Left lung (tissue), 10 donors: ENCODE measurements around the gene JAZF1. TPM values are rescaled to one million over a fixed set of nuclear protein-coding genes. Genes with fewer than 3 reads are reported as not detected.

Source experiments
- ATAC-seq: fragments of 200-7000 bp; cut with Tn5 transposase; one replicate; pipeline ENCODE4 v1.9.1; 2020; ENCODE audit warnings: moderate library complexity
- DNase-seq, 4 donors: peaks; one replicate each; pipeline ENCODE4 v3.0.0-alpha.2; 2013 to 2020
- H3K27ac ChIP-seq, 2 donors: fragments of 200-600 bp; sonication (generic) in 1 of 2; one replicate each; pipeline versions ENCODE4 v1.5.0 to v1.8.0; 2020 to 2021
- H3K27me3 ChIP-seq, 2 donors: fragments of 200-600 bp; sonication (generic) in 1 of 2; one replicate each; pipeline versions ENCODE4 v1.5.0 to v1.8.0; 2020 to 2021
- H3K36me3 ChIP-seq, 2 donors: fragments of 200-600 bp; sonication (generic) in 1 of 2; one replicate each; pipeline versions ENCODE4 v1.5.0 to v1.8.0; 2020 to 2021
- H3K4me1 ChIP-seq, 2 donors: fragments of 200-600 bp; one replicate each; pipeline ENCODE4 v1.8.0; 2021
- H3K4me3 ChIP-seq, 2 donors: fragments of 200-600 bp; sonication (generic) in 1 of 2; one replicate each; pipeline versions ENCODE4 v1.5.0 to v1.8.0; 2020 to 2021; ENCODE audit warnings: mild to moderate bottlenecking in 1 of 2
- H3K9me3 ChIP-seq, 2 donors: fragments of 200-600 bp; sonication (generic) in 1 of 2; one replicate each; pipeline versions ENCODE4 v1.5.0 to v1.8.0; 2020 to 2021
- CTCF ChIP-seq, 2 donors: fragments of 200-600 bp; sonication (generic) in 1 of 2; IDR thresholded peaks; one replicate each; pipeline versions ENCODE4 v1.5.0 to v1.8.0; 2021; ENCODE audit warnings: antibody characterized with exemption in 2 of 2
- intact Hi-C, 2 donors: fragments of 100-400 bp; cut with DNase I; formaldehyde crosslinking; loops; one replicate each; pipeline versions ENCODE4 v1.11.2 to v1.14.2; 2022
- polyA plus RNA-seq, 6 donors: library from polyadenylated mRNA; unstranded; fragments of 120-200 nt; gene quantifications; one replicate each; pipeline ENCODE4 v1.2.1, GENCODE V29; 2013; ENCODE audit not compliant: insufficient read length in 6 of 6
- total RNA-seq, 2 donors: library from RNA; stranded (reverse); fragmentation: NEBNext Ultra II Directional; extraction: Animal tissue kit (Norgen Biotek cat#: 25700); gene quantifications; one replicate each; pipeline ENCODE4 v1.2.1, GENCODE V29; 2021
- donor health status: DM: no; HTN: yes; CAD: no.
- donor health status: DM: no; HTN: no; CAD: no.

JAZF1 gene
- total and polyA plus RNA-seq, 8 donors: 11.1 to 18.2 (median 13.8) TPM

GRCh38 chr7:28013019-28013418, 167.6 kb downstream of the JAZF1 start:
- Histone ChIP-seq H3K4me3 (no peak overlapping the region), H3K4me1 (no peaks in the 10 kb centered on the region), H3K36me3 (no peaks in the 10 kb centered on the region), H3K27ac (no peak overlapping the region), H3K9me3 (peaks cover 0 to 1% of the 10 kb centered on the region in 2 donors), H3K27me3 (no peaks in the 10 kb centered on the region)
- no peak for DNase-seq
- no peak for ATAC-seq
- intact Hi-C loops: no loop called here
- TF ChIP-seq CTCF (IDR thresholded peaks at IDR 0.05): no peak

- no peak for ATAC-seq
- TF ChIP-seq CTCF (IDR thresholded peaks at IDR 0.05): no peak
- no peak overlapping the region for H3K4me3 ChIP-seq
- no peaks in the 10 kb centered on the region for H3K4me1 ChIP-seq
- no peaks in the 10 kb centered on the region for H3K36me3 ChIP-seq
- DNase-seq: no peak
- no peak overlapping the region for H3K27ac ChIP-seq
- intact Hi-C loops: no loop called here
- no peaks in the 10 kb centered on the region for H3K9me3 ChIP-seq
- no peaks in the 10 kb centered on the region for H3K27me3 ChIP-seq
Observed at GRCh38 chr7:28008911-28009310, 171.7 kb downstream of the JAZF1 start.

- Histone ChIP-seq H3K4me3 (no peak overlapping the region), H3K27ac (no peak overlapping the region), H3K27me3 (no peaks in the 10 kb centered on the region), H3K36me3 (no peaks in the 10 kb centered on the region), H3K9me3 (no peaks in the 10 kb centered on the region), H3K4me1 (no peaks in the 10 kb centered on the region)
- intact Hi-C loops: no loop called here
- no peak for ATAC-seq
- no peak for DNase-seq
- no peak for TF ChIP-seq CTCF (IDR thresholded peaks at IDR 0.05)
Observed at GRCh38 chr7:28008171-28008570, 172.4 kb downstream of the JAZF1 start.

DNA sequence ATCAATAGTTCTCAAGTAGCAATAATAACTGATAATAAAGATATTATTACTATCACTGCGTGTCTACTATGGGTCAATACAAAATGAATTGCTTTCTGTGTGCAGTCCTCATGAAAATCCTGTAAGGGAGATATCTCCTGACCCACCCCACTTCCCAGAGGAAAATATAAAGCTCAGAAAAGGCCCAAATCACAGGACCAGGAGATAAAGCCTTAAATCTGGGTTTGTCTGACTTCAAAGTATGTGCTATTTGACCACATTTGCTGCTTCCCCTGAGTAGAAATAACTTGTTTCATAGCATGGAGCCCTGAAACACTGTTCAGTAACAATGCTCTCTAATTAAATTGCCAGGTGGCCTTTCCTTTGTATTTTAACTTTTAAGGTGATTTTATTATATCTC, 174.1 kb downstream of the JAZF1 start:
- TF ChIP-seq CTCF (IDR thresholded peaks at IDR 0.05): no peak

GRCh38 chr7:28005847-28006231, 174.8 kb downstream of the JAZF1 start:
- no peak overlapping the region for H3K27ac ChIP-seq
- no peaks in the 10 kb centered on the region for H3K27me3 ChIP-seq
- H3K36me3 ChIP-seq: no peaks in the 10 kb centered on the region
- intact Hi-C loops: no loop called here
- H3K9me3 ChIP-seq: no peaks in the 10 kb centered on the region
- ATAC-seq: no peak
- no peak for DNase-seq
- H3K4me1 ChIP-seq: no peaks in the 10 kb centered on the region
- no peak for TF ChIP-seq CTCF (IDR thresholded peaks at IDR 0.05)
- H3K4me3 ChIP-seq: no peak overlapping the region

More for the DNA sequence above, 174.1 kb downstream of the JAZF1 start:
- Histone ChIP-seq H3K27ac (no peak overlapping the region), H3K4me1 (no peaks in the 10 kb centered on the region), H3K36me3 (no peaks in the 10 kb centered on the region), H3K9me3 (no peaks in the 10 kb centered on the region), H3K27me3 (no peaks in the 10 kb centered on the region), H3K4me3 (no peak overlapping the region)
- DNase-seq (no peak), ATAC-seq (no peak)
- intact Hi-C loops: no loop called here
